Measurements from ENCODE around the gene ZNF367. TPM values are rescaled to one million over a fixed set of nuclear protein-coding genes. Genes with fewer than 3 reads are reported as not detected.
"Not testable (repeated sequence)": the region's sequence is repeated elsewhere in the genome, so short reads cannot be mapped to it uniquely, and the experiment has no call there.

ZNF367 gene
- total and polyA plus RNA-seq, 8 donors = 0.58 to 9.8 (median 1.8) TPM; not detected in 1

GRCh38 chr9:96379461-96379860 lies 38.7 kb downstream of the ZNF367 start:
- no peaks in the 10 kb centered on the region for H3K27me3 ChIP-seq
- 88 to 96% (median 94%) methylated on average over 2 of the region's 2 CpGs for WGBS, 5 donors
- H3K4me1 ChIP-seq = peaks cover 29 to 60% (median 45%) of the 10 kb centered on the region in 4 donors
- no peak overlapping the region for H3K4me3 ChIP-seq
- H3K27ac ChIP-seq = no peak overlapping the region
- TF ChIP-seq CTCF (IDR thresholded peaks at IDR 0.05) (no peak), EP300 (IDR thresholded peaks at IDR 0.05) (no peak), POLR2A (IDR thresholded peaks at IDR 0.05) (no peak), POLR2AphosphoS5 (IDR thresholded peaks at IDR 0.05) (no peak)
- no peak for DNase-seq
- no peaks in the 10 kb centered on the region for H3K9me3 ChIP-seq
- intact Hi-C loops (cut with DNase I; ENCODE audit: low total_unique reads) = no loop called here
- H3K36me3 ChIP-seq = peaks cover 0 to 12% (median 5%) of the 10 kb centered on the region in 4 donors

DNA sequence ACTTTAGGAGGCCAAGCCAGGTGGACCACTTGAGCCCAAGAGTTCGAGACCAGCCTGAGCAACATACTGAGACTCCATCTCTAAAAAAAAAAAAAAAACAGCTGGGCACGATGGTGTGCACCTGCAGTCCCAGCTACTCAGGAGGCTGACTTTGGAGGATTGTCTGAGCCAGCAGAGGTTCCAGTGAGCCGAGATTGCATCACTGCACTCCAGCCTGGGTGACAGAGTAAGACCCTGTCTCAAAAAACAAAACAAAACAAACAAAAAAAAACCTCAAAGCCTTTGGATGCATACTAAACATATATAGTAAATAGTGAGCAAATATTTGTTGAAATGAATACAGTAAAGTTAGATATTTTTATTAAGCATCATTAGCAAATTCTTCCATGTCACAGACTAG lies 40.0 kb downstream of the ZNF367 start:
- no peaks in the 10 kb centered on the region for H3K9me3 ChIP-seq
- H3K36me3 ChIP-seq = peaks cover 0 to 12% (median 5%) of the 10 kb centered on the region in 4 donors
- intact Hi-C loops (cut with DNase I; ENCODE audit: low total_unique reads) = no loop called here
- no peak for DNase-seq
- no peak for TF ChIP-seq POLR2A (IDR thresholded peaks at IDR 0.05)
- TF ChIP-seq POLR2AphosphoS5 (IDR thresholded peaks at IDR 0.05) = no peak
- TF ChIP-seq CTCF (IDR thresholded peaks at IDR 0.05) = no peak
- TF ChIP-seq EP300 (IDR thresholded peaks at IDR 0.05) = no peak
- H3K4me1 ChIP-seq = peaks cover 23 to 54% (median 38%) of the 10 kb centered on the region in 4 donors
- no peak overlapping the region for H3K27ac ChIP-seq
- no peak overlapping the region for H3K4me3 ChIP-seq
- WGBS, 5 donors = 79 to 93% (median 88%) methylated on average over 3 of the region's 3 CpGs
- H3K27me3 ChIP-seq = no peaks in the 10 kb centered on the region

DNA sequence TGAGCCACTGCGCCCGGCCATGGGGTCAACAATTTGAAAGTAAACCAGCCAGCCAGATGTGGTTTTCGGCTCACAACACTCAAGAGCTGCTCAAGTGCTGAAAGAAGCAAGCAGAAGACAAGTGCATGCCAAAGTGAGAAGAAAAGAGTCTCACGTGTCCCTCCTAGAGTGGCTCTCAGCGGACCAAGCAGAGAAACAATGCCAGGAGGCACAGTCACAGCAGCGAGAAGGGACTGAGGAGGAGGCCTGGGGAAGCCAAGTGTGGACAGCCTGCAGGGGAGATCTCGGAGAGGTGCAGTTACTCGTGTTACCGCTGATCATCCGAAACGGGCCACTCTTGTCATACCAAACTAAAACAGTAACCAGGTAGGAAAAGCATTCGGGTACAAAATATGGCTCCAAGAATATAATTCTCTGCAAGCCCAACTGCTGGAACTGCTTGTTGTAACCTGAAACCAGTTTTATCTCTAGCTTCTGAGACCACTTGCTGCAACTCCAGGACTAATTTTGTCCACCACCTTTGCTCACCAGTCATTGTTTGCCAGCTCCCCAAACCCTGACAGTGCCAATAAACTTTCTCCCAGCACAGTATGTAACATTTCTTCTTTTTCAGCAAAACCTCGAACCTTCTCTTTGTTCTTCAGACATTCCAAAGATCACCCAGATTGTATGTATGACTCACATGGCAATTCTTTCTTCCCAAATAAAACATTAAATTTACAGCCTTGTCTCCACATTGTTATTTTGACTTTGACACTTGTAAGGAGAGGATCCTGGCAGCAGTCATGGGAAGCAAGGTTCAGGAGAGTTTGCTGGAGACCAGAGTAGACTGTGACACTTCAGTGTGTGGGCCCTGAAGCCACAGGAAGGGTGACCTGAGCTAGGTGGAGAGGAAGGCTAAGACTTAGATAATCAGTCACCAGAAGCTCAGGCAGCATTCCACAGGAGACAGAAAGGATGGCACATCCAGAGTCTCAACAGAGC lies 41.0 kb downstream of the ZNF367 start:
- Histone ChIP-seq H3K4me1 (peaks cover 18 to 47% (median 34%) of the 10 kb centered on the region in 4 donors), H3K9me3 (no peaks in the 10 kb centered on the region), H3K27me3 (no peaks in the 10 kb centered on the region), H3K36me3 (peaks cover 0 to 12% (median 5%) of the 10 kb centered on the region in 4 donors), H3K4me3 (no peak overlapping the region), H3K27ac (peak overlapping the region in 2 of 5 donors; percentile 6 to 7)
- WGBS, 5 donors = 45 to 72% (median 67%) methylated on average over 13 of the region's 13 CpGs
- DNase-seq = peak in 1 of 2 donors; percentile 43
- TF ChIP-seq EP300 (IDR thresholded peaks at IDR 0.05) = no peak
- TF ChIP-seq POLR2AphosphoS5 (IDR thresholded peaks at IDR 0.05) = no peak
- intact Hi-C loops (cut with DNase I; ENCODE audit: low total_unique reads) = no loop called here

DNA sequence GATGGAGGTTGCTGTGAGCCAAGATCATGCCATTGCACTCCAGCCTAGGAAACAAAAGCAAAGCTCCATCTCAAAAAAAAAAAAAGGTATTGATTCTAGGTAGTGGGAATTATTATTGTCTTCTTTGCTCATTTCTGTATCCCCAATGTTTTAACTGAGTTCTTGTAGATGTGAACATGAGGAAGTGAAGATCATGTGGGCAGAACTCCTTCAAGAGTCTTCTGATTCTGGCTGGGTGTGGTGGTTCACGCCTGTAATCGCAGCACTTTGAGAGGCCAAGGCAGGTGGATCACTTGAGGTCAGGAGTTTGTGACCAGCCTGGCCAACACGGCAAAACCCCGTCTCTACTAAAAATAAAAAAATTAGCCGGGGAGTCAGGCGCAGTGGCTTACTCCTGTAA lies 42.7 kb downstream of the ZNF367 start:
- DNase-seq; H3K27ac ChIP-seq; H3K4me3 ChIP-seq; intact Hi-C loops (cut with DNase I; ENCODE audit: low total_unique reads); H3K27me3 ChIP-seq; H3K9me3 ChIP-seq: not testable (repeated sequence)
- Histone ChIP-seq H3K4me1 (peaks cover 11 to 30% (median 20%) of the 10 kb centered on the region in 4 donors), H3K36me3 (peaks cover 0 to 12% (median 4%) of the 10 kb centered on the region in 4 donors)
- 91 to 97% (median 95%) methylated on average over 6 of the region's 6 CpGs for WGBS, 5 donors

- Histone ChIP-seq H3K27ac (no peak overlapping the region), H3K9me3 (no peaks in the 10 kb centered on the region), H3K27me3 (no peaks in the 10 kb centered on the region), H3K36me3 (peaks cover 13 to 31% (median 24%) of the 10 kb centered on the region in 4 donors), H3K4me1 (peaks cover 0 to 8% (median 3%) of the 10 kb centered on the region in 4 donors), H3K4me3 (no peak overlapping the region)
- intact Hi-C loops (cut with DNase I; ENCODE audit: low total_unique reads) = no loop called here
- WGBS, 5 donors = 63 to 81% (median 72%) methylated on average over 1 of the region's 1 CpG
- DNase-seq = no peak
- TF ChIP-seq EP300 (IDR thresholded peaks at IDR 0.05) (no peak), CTCF (IDR thresholded peaks at IDR 0.05) (no peak), POLR2A (IDR thresholded peaks at IDR 0.05) (no peak), POLR2AphosphoS5 (IDR thresholded peaks at IDR 0.05) (no peak)
Observed at GRCh38 chr9:96367943-96368342, 50.2 kb downstream of the ZNF367 start.
